A204.1 (cell line): ENCODE measurements around the gene PPP2R3B.
"Not testable (repeated sequence)": the region's sequence is repeated elsewhere in the genome, so short reads cannot be mapped to it uniquely, and the experiment has no call there.

ENCODE experiments used
- FAIRE-seq: peaks from 2 replicates; lab custom pipeline; 2012; peaks lifted over from hg19 to GRCh38; lab: Jason Lieb, UNC

Gene PPP2R3B

GRCh38 chrX:318739-319578 lies 67.7 kb downstream of the PPP2R3B start, which contains the start of gene GTPBP6:
TSS of gene GTPBP6 (minus strand) at chrX:318796. CDS start at chrX:318787, 9 bp downstream.
- no peak for FAIRE-seq

DNA sequence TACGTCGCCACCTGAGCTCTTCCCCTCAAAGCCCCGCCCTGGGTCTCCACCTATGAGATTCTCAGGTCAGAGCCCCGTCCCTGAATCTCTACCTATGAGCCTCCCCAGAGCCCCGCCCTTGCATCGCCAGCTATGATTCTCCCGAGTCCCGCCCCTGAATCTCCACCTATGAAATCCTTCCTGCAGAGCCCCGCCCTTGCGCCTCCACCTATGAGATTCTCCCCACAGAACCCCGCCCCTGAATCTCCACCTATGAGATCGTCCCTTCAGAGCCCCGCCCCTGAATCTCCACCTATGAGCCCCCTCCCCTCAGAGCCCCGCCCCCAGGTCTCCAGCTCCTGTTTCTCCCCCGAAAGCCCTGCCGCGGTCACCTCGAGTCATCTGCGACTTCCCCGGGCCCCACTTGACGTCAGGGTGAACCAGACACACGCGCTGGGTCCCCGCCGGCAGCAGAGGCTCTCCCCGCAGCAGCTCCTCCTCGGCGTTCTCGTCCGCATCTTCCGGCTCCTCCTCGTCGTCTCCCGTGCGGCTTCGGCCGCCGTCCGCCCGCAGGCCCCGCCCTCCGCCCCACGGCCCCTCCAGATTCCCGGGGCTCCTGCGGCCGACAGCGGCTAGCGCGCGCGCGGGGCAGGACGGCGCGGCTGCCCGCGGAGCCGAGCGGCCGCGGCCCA lies 68.5 kb downstream of the PPP2R3B start:
- FAIRE-seq: no peak

- FAIRE-seq: no peak
These were observed 69.2 kb downstream of the PPP2R3B start for GRCh38 chrX:317424-318067.

DNA sequence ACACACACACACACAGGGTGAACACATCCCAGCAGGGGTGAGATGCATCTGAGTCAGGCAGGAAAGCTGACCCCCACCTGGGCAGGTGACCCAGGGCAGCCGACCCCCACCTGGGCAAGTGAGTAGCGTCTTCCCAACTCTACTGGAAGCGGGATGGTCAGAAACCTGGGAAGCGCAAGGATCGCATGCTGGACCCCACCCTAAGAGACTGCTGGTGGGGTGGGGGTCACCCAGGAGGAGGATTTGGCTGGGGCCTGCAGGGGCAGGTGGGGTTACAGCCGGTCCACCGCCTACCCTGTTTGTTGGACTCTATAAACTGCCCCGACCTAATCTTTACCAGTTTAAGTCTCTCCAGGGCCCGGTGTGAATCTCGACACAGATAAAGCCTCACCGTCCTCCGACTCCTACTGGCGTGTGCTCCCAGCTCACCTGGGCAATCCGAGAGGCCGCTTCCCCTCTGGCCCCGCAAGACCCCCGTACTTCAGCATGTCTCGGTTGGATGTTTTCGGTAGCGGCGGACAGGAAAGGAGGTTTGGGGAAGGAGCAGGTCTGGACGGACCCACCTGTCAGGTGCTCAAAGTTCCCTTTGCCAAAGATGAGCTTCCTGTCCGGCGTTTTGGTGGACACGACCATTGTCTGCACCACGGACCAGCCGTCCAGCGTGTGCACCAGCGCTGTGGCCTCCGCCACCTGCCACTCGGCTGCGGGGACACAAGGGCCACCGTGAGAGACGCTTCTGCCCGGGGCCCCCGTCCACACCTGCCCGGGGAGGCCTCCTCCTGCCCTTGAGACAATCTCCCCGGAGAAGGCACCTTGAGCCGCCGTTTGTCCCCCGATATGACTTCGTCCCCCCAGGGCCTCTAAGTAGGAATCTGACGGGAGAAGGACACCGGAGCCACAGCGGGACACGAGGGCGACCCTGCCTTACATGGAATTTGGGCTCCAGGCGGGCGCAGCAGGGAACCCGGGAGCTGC lies 70.1 kb downstream of the PPP2R3B start:
- FAIRE-seq: no peak

GRCh38 chrX:314781-315595 lies 71.7 kb downstream of the PPP2R3B start:
- no peak for FAIRE-seq

GRCh38 chrX:314049-314448 lies 72.7 kb downstream of the PPP2R3B start:
- no peak for FAIRE-seq

DNA sequence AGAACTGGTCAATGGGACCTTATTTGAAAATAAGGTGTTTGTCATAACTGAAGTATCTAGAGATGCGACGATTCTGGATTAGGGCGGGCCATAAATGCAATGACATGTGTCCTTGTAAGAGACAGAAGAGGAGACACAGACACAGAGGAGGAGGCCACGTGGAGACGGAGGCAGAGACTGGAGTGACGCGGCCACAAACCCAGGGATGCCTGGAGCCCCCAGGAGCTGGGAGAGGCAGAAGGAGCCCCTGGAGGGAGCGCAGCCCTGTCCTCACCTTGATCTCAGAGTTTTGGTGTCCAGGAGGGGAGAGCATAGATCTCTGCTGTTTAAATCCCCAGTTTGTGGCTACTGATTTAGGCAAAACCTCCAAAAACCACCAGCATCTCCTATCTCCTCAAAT lies 73.2 kb downstream of the PPP2R3B start:
- FAIRE-seq: no peak

DNA sequence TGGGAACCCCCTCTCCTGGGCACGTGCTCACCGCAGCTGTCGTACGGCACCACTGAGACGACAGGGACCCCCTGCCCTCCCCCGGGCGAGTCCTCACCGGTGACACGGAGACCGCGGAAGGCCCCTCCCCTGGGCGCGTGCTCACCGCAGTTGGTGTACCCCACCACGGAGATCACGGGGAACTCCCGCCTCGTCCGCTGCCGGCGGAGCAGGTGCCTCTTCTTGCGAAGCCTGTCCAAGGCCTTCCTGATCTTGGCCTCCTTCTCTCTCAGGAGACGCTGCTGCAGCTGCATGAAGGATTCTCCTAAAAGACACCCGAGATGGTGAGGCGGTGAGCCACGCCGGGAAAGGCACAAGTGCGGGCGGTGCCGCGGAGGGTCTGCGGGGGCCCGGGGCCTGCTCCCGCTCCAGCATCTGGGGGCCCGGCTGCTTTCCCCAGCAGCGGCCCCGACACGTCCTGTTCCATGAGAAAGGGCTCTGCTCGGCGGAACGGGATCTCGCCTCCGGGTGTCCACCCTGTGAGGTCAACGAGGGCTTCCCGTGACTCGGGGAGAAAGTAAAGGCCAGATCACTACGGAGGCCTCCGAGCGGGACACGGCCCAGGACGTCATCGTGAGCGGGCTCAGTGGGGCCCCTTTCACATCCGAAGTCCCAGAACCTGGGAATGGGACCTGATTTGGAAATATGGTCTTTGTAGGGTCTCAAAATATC lies 73.9 kb downstream of the PPP2R3B start:
- no peak for FAIRE-seq

- FAIRE-seq: no peak
These were observed 75.3 kb downstream of the PPP2R3B start for GRCh38 chrX:311156-312129.

- FAIRE-seq: no peak
These were observed 76.0 kb downstream of the PPP2R3B start for GRCh38 chrX:310621-311155.

DNA sequence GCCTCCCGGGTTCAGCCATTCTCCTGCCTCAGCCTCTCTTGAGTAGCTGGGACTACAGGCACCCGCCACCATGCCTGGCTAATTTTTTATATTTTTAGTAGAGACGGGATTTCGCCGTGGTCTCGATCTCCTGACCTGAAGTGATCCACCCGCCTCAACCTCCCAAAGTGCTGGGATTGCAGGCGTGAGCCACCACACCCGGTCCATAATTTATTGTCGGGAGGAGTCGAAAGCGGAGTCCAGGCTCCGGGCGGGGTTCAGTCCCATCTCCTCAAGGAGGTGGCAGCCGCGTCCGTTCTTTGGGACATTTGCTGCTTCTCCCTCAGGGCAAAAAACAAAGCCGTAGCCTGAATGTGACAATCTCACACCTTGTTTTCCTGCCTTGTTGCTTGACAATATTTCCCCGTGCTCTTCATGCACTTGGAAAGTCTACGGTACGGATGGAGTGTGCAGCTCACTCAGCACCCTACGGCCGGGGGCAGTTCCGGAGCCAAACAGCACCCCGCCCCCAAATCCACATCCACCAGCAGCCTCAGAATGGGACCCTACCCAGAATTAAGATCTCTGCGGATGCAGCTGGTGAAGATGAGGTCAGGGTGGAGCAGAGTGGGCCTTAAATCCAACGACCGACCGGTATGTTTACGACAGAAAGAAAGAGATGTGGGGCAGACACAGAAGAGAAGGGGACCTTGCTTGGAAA lies 77.7 kb downstream of the PPP2R3B start:
- no peak for FAIRE-seq

- FAIRE-seq: no peak
These were observed 79.2 kb downstream of the PPP2R3B start for GRCh38 chrX:307261-308111.

GRCh38 chrX:306614-307251 lies 80.0 kb downstream of the PPP2R3B start:
- not testable (repeated sequence) for FAIRE-seq

GRCh38 chrX:305781-306613 lies 80.7 kb downstream of the PPP2R3B start:
- not testable (repeated sequence) for FAIRE-seq

GRCh38 chrX:302975-303374 lies 83.7 kb downstream of the PPP2R3B start:
- no peak for FAIRE-seq

DNA sequence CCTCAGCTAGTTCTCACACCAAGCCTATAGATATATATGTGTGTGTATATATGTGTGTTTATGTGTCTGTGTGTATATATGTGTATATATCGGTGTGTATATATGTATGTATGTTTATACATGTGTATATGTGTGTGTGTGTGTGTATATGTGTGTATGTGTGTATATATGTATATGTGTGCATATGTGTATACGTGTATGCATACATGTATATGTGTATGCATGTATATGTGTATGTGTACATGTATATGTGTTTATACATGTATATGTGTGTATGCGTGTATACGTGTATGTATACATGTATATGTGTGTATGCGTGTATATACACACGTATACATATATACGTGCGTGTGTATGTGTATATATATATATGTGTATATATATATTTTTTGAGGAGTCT lies 86.4 kb downstream of the PPP2R3B start:
- no peak for FAIRE-seq
